Ovary (tissue), 9 donors: ENCODE measurements around the gene SOCS3. TPM values are rescaled to one million over a fixed set of nuclear protein-coding genes. Genes with fewer than 3 reads are reported as not detected.

Experiments
- DNase-seq, 5 donors: peaks; one replicate each; pipeline ENCODE4 v3.0.0-alpha.2; 2019 to 2020
- H3K27ac ChIP-seq, 2 donors: fragments of 200-600 bp; one replicate each; pipeline versions ENCODE4 v1.5.1 to v1.8.0; 2019 to 2022
- H3K27me3 ChIP-seq: fragments of 200-600 bp; one replicate; pipeline ENCODE4 v1.8.0; 2022
- H3K36me3 ChIP-seq: fragments of 200-600 bp; sonication (generic); one replicate; pipeline ENCODE4 v1.5.1; 2019
- H3K4me1 ChIP-seq: one replicate; pipeline ENCODE4 v1.8.1; 2013; ENCODE audit warnings: mild to moderate bottlenecking, moderate library complexity; ENCODE audit not compliant: insufficient read depth
- H3K4me3 ChIP-seq: fragments of 200-600 bp; sonication (generic); one replicate; pipeline ENCODE4 v1.5.1; 2017
- H3K9me3 ChIP-seq, 2 donors: fragments of 200-600 bp in 1 of 2; sonication (generic) in 1 of 2; one replicate each; pipeline versions ENCODE4 v1.5.1 to v1.8.1; 2013 to 2019; ENCODE audit warnings: mild to moderate bottlenecking in 1 of 2, moderate library complexity in 1 of 2
- CTCF ChIP-seq, 3 donors: fragments of 450-650 bp in 2 of 3; fragments of 200-600 bp in 1 of 3; IDR thresholded peaks; one replicate each; pipeline versions ENCODE4 v1.5.1 to v1.8.0; 2016 to 2022; ENCODE audit warnings: antibody characterized with exemption in 3 of 3, mild to moderate bottlenecking in 1 of 3
- EP300 ChIP-seq: sonication (generic); formaldehyde crosslinking; IDR thresholded peaks from one replicate; pipeline ENCODE4 v1.6.1; 2017; ENCODE audit warnings: antibody characterized with exemption
- POLR2A ChIP-seq: fragments of 450-650 bp; IDR thresholded peaks from one replicate; pipeline ENCODE4 v1.6.1; 2017; ENCODE audit warnings: antibody characterized with exemption, mild to moderate bottlenecking, moderate library complexity
- WGBS, 3 donors: extraction: QIAGEN DNeasy Blood & Tissue Kit in 1 of 3; methylation state at CpG; one replicate each; pipeline versions ENCODE4 v1.1.5 to v1.1.7; 2013 to 2017; 5-methylcytosine and 5-hydroxymethylcytosine counted together
- intact Hi-C, 4 donors: fragments of 100-400 bp; cut with DNase I; formaldehyde crosslinking; loops; one replicate each; pipeline versions ENCODE4 v1.11.0 to v1.15.1; 2022 to 2023
- polyA plus RNA-seq, 2 donors: library from polyadenylated mRNA; stranded (reverse); fragments of 200-250 nt in 1 of 2; fragments of 350-450 nt in 1 of 2; fragmentation: Illumina TruSeq in 1 of 2; extraction: RNeasy Lipid Tissue Mini Kit (QIAGEN cat#74804) in 1 of 2; gene quantifications; one replicate each; pipeline ENCODE4 v1.2.3, GENCODE V29; 2013 to 2014
- total RNA-seq, 7 donors: library from RNA; depleted of rRNA in 2 of 7; stranded (reverse); fragments of >200 nt in 2 of 7; fragmentation: NEBNext Ultra II Directional in 3 of 7; extraction: Animal tissue kit (Norgen Biotek cat#: 25700) in 3 of 7; gene quantifications; one replicate each; pipeline versions ENCODE4 v1.1.0 to v1.2.4, GENCODE V29; 2016 to 2023
- donor health status: DM: no; HTN: no; CAD: no; lungs with moderate emphysema.
- donor health status: DM: no; HTN: no; CAD: no.
- donor health status: Bipolar disorder and iron deficiency.
- donor health status: DM: yes; HTN: yes; CAD: no.
- donor health status: DM: no; HTN: no; CAD: no.
- donor health status: DM: yes; HTN: yes; CAD: no.

Gene SOCS3
- total and polyA plus RNA-seq, 9 donors, result 14.4 to 284 (median 56.5) TPM

GRCh38 chr17:78399028-78399692, 39.3 kb upstream of the SOCS3 start:
- Histone ChIP-seq H3K27me3 (no peaks in the 10 kb centered on the region), H3K36me3 (no peaks in the 10 kb centered on the region), H3K9me3 (no peaks in the 10 kb centered on the region), H3K27ac (no peak overlapping the region), H3K4me3 (no peak overlapping the region), H3K4me1 (peaks cover 2% of the 10 kb centered on the region)
- DNase-seq, result no peak
- no peak for TF ChIP-seq POLR2A
- no peak for TF ChIP-seq CTCF (IDR thresholded peaks at IDR 0.05)
- no peak for TF ChIP-seq EP300
- intact Hi-C loops, result no loop called here
- WGBS, 3 donors, result 85 to 86% (median 85%) methylated on average over 28 of the region's 28 CpGs

GRCh38 chr17:78398390-78398789, 38.5 kb upstream of the SOCS3 start:
- intact Hi-C loops, result no loop called here
- H3K9me3 ChIP-seq, result no peaks in the 10 kb centered on the region
- no peak for DNase-seq
- H3K27me3 ChIP-seq, result no peaks in the 10 kb centered on the region
- no peak overlapping the region for H3K4me3 ChIP-seq
- H3K27ac ChIP-seq, result no peak overlapping the region
- H3K36me3 ChIP-seq, result no peaks in the 10 kb centered on the region
- H3K4me1 ChIP-seq, result peaks cover 2% of the 10 kb centered on the region
- no peak for TF ChIP-seq EP300
- no peak for TF ChIP-seq CTCF (IDR thresholded peaks at IDR 0.05)
- no peak for TF ChIP-seq POLR2A
- 62 to 79% (median 72%) methylated on average over 3 of the region's 3 CpGs for WGBS, 3 donors

DNA sequence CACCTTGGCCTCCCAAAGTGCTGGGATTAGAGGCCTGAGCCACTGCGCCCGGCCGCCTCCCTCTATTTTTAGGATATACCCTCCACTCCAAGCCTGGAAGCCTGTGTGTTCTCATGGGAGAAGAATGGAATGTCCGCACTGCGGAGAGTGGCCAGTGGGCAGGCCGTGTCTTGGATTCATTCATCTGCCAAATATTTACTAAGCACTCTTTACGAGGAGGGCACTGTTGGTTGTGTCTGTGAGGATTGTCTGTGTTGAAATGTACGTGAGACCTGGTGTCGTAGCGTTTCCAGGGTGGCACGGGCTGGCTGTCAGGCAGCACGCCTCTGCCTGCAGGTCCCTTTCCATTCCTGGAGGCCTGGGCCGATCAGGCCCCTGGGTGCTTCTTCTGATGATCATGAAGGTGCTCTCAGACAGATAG, 37.8 kb upstream of the SOCS3 start:
- no peak for DNase-seq
- no peaks in the 10 kb centered on the region for H3K9me3 ChIP-seq
- no peaks in the 10 kb centered on the region for H3K36me3 ChIP-seq
- H3K4me1 ChIP-seq, result peaks cover 2% of the 10 kb centered on the region
- WGBS, 3 donors, result 30 to 38% (median 36%) methylated on average over 13 of the region's 13 CpGs
- no peaks in the 10 kb centered on the region for H3K27me3 ChIP-seq
- intact Hi-C loops, result no loop called here
- no peak overlapping the region for H3K27ac ChIP-seq
- no peak for TF ChIP-seq EP300
- no peak for TF ChIP-seq POLR2A
- no peak for TF ChIP-seq CTCF (IDR thresholded peaks at IDR 0.05)
- no peak overlapping the region for H3K4me3 ChIP-seq

DNA sequence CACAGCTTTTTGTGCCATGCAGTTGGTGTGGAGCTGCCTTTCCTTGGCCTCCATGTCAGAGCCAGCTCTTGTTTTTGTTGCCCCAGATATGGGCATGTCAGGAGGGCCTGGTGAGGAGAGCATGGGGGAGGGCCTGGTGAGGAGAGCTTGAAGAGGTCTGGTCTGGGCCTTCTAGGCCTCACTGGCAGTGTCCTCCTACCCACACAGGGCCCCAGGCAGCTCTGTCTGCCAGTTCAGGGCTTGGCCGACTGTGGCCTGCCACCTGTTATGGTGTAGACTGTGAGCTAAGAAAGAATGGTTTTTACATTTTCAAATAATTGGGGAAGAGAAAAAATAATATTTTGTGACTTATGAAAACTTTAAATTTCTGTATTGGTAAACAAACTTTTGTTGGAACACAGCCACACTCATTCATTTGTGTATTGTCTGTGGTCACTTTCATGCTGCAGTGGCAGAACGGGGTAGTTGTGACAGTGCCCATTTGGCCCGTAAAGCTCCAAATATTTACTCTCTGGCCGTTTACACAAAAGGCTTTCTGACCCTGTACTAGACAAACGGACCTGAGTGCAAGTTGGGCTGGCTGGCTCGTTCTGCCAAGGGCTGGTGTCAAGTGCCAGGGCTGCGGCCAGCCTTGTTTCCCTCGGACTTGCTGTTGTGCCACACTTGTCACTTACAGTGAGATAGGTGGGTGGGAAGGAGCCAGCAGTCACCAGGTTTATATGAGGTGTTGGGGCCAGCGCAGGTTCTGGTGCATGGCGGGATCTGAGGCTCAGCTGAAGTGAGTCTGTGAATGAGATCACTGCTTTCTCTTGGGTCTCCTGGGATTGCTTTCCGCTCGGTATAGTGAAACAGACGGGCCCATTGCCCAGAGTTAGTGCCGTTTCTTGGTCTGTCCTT, 36.8 kb upstream of the SOCS3 start:
- H3K9me3 ChIP-seq, result no peaks in the 10 kb centered on the region
- WGBS, 3 donors, result 64 to 73% (median 69%) methylated on average over 14 of the region's 14 CpGs
- TF ChIP-seq POLR2A (no peak), EP300 (no peak), CTCF (IDR thresholded peaks at IDR 0.05) (no peak)
- no peaks in the 10 kb centered on the region for H3K27me3 ChIP-seq
- peaks cover 2% of the 10 kb centered on the region for H3K4me1 ChIP-seq
- intact Hi-C loops, result no loop called here
- no peak for DNase-seq
- H3K27ac ChIP-seq, result no peak overlapping the region
- no peak overlapping the region for H3K4me3 ChIP-seq
- H3K36me3 ChIP-seq, result no peaks in the 10 kb centered on the region
